ENCODE results near the gene FAM170B.

Gene FAM170B

DNA sequence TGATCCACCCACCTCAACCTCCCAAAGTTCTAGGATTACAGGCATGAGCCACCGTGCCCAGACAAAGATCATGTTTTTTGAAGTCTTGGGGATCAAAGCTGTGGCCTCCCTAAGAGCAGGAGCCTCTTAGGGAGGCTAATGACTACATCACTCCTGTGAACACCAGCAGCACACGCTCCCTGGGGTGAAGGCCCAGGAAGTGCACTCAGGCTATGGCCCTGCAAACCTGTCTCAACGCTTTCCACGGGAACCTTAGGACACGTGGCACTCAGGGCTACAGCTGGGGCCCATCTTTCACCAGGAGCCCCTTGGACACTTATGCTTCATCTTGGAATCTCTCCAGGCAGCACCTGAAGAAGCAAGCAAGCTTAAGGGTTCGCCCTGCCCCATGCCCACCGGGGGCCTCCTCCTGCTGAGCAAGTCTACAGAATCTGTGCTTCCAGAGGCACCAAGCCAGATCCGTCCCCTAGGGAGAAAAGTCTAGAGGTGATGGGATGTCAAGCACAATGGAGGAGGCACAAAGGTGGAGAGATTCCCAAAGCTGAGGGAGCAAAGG is 36.9 kb downstream of the FAM170B start:
- no peak for FAIRE-seq

DNA sequence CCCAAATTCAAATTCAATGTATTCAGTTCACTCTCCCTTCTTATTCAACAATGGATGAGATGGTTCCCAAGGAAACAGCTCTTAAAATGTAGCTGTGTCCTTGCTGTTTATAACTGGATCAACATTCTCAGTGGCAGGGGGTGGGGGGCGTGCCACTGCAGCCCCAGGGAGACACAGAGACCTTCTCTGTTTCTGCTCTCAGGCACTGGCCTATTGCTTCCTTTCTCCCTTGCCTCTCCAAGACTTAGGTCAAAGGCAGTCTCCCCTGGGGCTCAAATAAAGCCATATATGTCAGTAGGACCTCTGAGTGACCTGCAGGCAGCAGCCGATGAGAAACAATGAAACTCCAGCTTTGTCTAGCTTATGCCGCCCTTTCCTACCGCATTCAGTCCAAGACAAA is 39.2 kb downstream of the FAM170B start:
- no peak for FAIRE-seq

DNA sequence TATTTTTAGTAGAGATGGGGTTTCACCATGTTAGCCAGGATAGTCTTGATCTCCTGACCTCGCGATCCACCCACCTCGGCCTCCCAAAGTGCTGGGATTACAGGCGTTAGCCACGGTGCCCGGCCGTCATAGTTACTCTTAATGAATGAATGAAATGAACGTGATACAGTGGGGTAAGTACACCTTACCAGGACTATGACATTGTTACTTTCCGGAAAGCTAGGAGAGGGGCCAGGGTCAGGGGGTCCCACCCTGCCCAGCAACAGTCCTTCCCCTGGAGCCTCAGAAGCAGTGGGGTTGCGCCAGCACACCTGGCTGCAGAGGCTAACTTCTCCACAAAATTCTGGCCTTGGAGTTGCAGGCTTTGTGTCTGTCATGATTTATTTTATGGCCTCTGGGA is 39.9 kb downstream of the FAM170B start:
- FAIRE-seq: no peak

DNA sequence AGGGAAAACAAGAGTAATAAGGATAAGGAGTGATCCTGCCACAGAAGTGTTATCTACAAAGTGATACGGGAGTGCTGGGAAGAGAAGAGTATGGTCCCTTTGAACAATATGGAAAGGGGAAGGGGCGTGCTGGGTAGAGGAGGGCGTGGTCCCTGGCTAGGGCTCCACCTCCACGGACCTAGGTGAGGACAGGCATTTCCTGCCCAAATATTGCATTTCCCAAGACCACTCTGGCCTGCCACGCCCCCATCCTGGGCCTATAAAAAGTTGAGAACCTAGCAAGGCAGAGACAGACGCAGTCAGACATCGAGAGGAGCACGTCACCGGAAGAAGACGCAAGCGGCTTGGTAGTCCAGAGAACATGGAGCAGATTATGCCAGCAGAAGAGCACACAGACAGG is 41.3 kb downstream of the FAM170B start:
- no peak for FAIRE-seq

DNA sequence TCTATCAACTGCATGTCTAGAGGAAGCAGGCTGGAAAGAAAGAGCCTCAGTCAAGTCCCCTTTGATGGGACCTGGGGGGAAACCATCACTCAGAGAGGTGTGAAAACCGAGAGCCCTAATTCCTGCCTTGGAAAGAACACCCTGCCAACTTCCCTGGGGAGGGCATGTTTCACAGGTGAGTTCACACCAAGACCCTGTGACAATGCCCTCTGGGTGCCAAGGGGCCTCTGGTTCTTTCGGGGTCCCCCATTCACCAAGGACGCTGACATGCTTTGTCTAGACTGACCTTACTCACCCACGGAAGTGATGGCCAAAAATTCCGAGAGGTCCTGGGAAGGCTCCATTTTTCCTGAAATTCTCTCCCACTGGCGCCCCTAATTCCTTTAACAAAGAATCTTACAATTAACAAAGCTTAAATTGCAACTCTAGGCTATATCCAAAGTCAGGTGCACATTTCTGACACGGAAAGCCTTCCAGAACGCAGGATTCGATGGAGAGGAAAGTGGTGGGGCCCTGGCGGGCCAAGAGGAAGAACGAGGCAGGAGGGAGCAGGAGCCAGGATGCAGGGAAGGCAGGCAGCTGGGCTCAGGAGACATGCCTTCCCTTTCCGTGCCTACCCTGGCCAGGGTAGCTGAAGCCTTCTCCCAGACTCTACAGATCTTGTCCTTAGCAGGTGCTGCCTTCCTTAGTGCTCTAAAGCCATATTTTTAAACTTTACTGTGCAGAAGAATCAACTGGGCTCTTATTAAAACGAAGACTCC is 42.2 kb downstream of the FAM170B start:
- no peak for FAIRE-seq

DNA sequence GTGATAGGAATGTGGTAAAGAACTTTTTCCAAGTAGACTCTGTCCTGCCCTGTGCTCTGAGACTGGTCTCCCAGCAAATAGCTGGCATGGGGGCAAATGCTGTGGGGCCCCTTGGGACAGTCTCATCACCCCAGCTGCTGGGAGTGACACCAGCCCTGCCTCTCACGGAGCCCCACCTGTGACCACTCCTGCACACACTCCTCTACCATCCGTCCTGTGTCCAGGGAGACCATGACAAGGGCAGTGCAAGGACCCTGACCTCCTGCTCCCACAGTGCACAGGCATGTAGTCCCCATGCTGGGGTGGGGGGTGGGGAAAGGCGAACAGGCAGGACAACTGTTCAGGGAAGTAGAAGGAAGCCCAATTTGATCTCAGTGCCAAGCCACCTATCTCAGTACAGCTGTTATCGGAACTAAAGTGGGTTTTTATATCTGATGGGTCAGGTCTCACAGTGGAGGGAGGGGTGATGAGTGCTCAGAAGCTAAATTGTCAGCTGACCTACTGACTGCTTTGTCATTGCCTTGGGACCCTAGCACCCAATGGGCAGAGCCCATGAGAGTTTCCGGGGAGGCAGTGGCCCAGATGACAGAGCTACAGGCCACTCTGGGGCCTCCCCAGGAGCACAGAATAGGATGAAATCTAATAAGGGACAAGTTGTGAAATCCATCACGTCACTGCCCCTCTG is 43.0 kb downstream of the FAM170B start:
- FAIRE-seq: no peak

DNA sequence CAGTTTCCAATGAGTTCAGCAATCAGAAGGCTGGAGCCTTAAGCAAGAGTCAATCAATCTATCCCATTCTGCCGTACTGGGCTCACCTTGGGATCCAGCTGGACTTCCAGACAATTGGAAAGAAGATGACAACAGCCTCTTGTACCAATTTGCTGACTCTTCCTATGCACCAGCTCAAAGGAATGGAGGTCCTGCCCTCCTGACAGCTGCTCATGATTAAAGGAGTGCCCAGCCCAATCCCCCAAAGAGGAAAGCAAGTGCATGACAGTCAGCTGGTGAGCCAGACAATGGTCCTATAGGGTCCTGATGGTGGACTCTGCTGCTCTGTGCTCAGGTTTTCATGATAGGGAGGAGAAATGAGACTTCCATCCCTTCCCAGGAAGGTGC is 43.6 kb downstream of the FAM170B start:
- FAIRE-seq: no peak

DNA sequence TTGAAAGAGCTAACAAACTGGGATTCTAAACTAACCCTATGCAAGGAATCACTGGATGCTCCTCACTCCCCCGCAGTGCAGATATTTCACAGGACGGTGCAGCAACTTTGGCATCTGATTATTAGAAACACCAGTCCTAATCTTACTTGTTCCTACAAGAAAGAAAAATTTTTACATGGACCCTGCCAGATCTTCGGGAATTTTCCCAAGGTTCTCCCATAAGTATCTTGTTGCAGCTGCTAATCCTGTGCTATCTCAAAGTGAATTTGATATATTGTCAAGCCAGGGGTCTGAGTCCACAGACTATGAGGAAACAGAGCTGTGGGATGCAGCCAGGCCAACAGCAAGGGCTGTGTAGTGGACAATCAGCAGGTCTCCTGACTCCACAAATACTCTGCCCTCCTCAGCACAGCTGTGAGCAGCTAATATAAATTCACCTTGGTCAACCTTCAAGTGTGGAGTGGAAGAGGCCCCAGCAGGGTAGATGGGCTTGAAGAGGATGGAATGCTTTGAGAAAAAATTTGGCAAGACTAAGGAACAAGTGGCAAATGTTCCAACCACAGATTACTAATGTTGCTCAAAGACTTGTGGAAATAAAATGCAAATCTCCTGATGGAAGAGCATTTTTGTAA is 44.1 kb downstream of the FAM170B start:
- FAIRE-seq: no peak

DNA sequence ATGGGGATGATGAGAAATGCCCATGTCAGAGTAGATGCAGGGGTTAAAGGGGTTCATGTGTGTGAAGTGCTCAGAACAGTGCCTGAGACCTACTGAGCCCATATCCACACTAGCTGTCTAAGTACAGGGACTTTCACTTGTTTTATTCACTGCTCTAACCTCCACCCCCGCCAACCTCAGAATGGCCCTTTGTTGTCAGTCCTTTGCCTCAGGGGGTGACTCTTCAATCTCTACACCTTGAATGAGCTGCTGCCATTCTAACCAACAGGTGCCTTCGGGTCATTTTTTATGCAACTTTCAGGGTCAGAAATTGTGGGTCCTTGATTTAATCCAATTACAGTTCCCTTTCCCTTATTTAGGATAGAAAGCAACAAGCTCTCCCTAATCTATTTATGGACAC is 44.7 kb downstream of the FAM170B start:
- no peak for FAIRE-seq

DNA sequence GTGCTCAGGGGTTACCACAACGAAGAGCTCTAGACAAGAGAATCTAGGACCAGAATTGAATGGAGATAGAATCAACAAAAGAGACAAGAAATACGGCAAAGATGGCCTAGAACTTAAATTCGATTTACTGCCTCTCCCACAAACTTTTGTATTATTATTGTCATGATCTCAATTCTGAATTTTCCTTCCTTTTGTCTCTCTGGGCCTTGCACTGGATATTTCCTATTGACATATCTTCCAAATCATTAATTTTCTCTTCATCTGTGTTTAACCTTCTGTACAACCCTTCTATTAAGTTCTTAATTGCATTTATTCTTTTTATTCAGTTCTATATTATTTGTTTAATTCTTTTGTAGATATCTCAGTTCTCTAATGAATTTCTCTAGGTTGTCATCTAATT is 46.9 kb downstream of the FAM170B start:
- no peak for FAIRE-seq

DNA sequence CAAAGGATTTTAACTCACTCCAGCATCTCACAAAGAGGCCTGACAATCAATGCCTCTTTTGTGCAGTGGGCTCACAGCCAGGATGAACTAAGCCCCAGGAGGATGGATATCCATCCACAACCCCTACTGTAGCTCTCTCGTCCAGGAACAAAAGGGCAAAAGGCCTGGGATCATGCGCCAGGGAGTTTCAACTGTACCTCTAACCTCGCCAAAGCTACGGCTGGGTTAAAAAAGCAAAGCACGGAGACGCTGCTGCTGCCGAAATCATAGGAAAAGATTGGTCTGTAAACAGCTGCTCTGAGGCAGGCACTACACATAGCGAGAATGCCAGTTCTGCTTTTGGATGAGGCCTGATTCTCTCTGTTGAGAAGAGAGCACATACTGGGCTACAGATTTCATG is 50.6 kb downstream of the FAM170B start:
- FAIRE-seq: no peak

DNA sequence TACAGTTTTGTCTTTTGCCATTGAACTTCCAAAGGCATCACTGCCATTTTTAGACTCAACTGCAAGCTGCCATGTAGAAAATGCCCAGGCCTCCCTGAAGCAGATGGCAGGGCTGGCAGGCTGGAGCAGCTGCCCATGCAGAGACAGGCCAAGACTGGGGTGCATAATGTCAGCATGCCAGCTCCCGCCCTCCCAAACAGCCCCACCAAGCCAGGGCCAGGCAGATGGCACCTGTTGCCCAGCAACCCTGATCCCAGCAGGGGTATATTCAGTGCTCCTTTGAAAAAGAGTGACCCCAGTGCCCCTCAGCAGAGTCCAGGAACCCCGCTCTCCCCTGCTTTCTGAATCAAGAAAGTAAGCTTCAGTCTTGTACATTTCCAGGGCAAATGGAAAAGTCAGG is 51.1 kb downstream of the FAM170B start:
- no peak for FAIRE-seq

DNA sequence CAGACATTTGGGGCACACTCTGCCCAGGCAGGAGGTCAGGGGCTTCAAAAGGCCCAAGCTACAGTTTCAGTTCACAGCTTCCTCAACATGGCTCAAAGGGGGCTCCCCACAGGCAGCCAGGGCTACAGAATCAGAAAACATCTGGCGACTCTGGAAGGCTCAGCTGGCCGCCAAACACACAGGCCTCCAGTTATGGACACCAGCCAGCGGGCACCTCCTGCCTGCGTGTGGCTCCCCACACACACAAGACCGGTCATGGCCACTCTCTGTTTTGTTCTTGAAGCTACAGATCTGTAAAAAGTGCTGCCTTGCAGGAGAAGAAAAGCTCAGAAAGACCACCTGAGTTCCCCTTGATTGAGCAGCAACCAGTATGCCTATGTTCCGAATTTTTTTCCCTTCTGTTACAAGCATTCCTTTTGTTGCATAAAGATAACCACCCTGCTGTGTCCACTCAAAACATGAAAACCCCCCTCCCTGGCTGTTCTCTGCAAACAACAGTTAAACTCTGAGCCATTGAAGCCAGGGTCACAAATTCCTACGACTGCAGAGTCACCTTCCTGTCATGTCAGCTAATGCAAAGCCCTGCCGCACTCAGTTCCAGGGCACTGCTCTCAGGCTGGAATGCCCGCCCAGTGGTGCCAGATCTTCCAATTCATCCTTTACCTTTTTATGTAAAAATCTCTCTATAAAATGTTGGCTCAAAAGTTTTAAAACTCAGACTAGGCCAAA is 52.1 kb downstream of the FAM170B start:
- no peak for FAIRE-seq

All from colon (tissue), 2 donors.